GM12878 (cell line): ENCODE measurements around the gene ANO3.

Experiments
- ASH2L ChIP-seq: fragments of 300-600, 200-600 bp; sonication (generic); IDR thresholded peaks from 2 replicates; pipeline ENCODE4 v1.6.1; 2017; ENCODE audit warnings: low read depth, mild to moderate bottlenecking, borderline replicate concordance
- CEBPB ChIP-seq, 2 experiments: fragments of 150-350 bp in 1 of 2; IDR thresholded peaks; 2 replicates each; pipeline ENCODE4 v1.6.1; 2012 to 2014; ENCODE audit warnings: low read depth in 2 of 2, low read length in 2 of 2, borderline replicate concordance in 1 of 2, inconsistent platforms in 1 of 2
- CEBPZ ChIP-seq: fragments of 150-350 bp; IDR thresholded peaks from 2 replicates; pipeline ENCODE4 v1.6.1; 2016; ENCODE audit warnings: low read depth, low read length
- CHD2 ChIP-seq: IDR thresholded peaks from 2 replicates; pipeline ENCODE4 v1.6.1; 2011; ENCODE audit warnings: low read depth, low read length, improper control_type of control experiment, borderline replicate concordance
- CTCF ChIP-seq, 3 experiments: IDR thresholded peaks in 2 of 3; conservative IDR thresholded peaks in 1 of 3; 2 replicates each; pipeline ENCODE4 v1.5.1; 2011; ENCODE audit warnings: low read depth in 3 of 3, low read length in 3 of 3, mild to moderate bottlenecking in 3 of 3, control low read depth in 2 of 3, moderate library complexity in 2 of 3, inconsistent platforms in 1 of 3, mixed read lengths in 1 of 3; ENCODE audit not compliant: control insufficient read depth in 2 of 3, insufficient read depth in 1 of 3; ENCODE audit errors: extremely low read depth in 1 of 3
- EZH2 ChIP-seq: IDR thresholded peaks from 2 replicates; pipeline ENCODE4 v1.6.1; 2012; ENCODE audit warnings: low read depth, mild to moderate bottlenecking, control low read depth, inconsistent platforms, low read length, borderline replicate concordance; ENCODE audit not compliant: control insufficient read depth
- FOXM1 ChIP-seq: IDR thresholded peaks from 2 replicates; pipeline ENCODE4 v1.6.1; 2012; ENCODE audit warnings: low read depth, mild to moderate bottlenecking, inconsistent platforms, low read length, moderate library complexity
- POLR2AphosphoS5 ChIP-seq: IDR thresholded peaks from 2 replicates; pipeline ENCODE4 v1.6.1; 2011; ENCODE audit warnings: mild to moderate bottlenecking, low read length, inconsistent platforms
- SUZ12 ChIP-seq: fragments of 200-600 bp; sonication (generic); IDR thresholded peaks from one replicate; pipeline ENCODE4 v1.6.1; 2018; ENCODE audit warnings: antibody characterized with exemption, mild to moderate bottlenecking; ENCODE audit not compliant: unreplicated experiment
- TBL1XR1 ChIP-seq: IDR thresholded peaks from 2 replicates; pipeline ENCODE4 v1.6.1; 2012; ENCODE audit warnings: low read depth, low read length, improper control_type of control experiment

- no peak for TF ChIP-seq EZH2
- no peak for TF ChIP-seq CEBPZ
- TF ChIP-seq POLR2AphosphoS5: no peak
- TF ChIP-seq FOXM1: no peak
- no peak for TF ChIP-seq CHD2
- TF ChIP-seq ASH2L: no peak
- TF ChIP-seq CTCF (IDR thresholded peaks at IDR 0.05 in 2 of 3, conservative IDR thresholded peaks at IDR 0.05 in 1 of 3; ENCODE audit: control insufficient read depth in 2 of 3, extremely low read depth in 1 of 3, insufficient read depth in 1 of 3, low read depth in 3 of 3, low read length in 3 of 3): no peak
- no peak for TF ChIP-seq SUZ12
- no peak for TF ChIP-seq CEBPB (IDR thresholded peaks at IDR 0.05; ENCODE audit: borderline replicate concordance in 1 of 2, low read depth in 2 of 2, low read length in 2 of 2)
- TF ChIP-seq TBL1XR1: no peak
Measured at GRCh38 chr11:26587073-26587472, 255.1 kb downstream of the ANO3 start.
